Endothelial cell of umbilical vein (primary cell): ENCODE results near the gene ZNF281. TPM values are rescaled to one million over a fixed set of nuclear protein-coding genes. Genes with fewer than 3 reads are reported as not detected.

Source experiments
- BruUV-seq: library from RNA; stranded (reverse); fragments of 400-500 nt; replicated peaks from 2 replicates; lab custom pipeline; 2021; lab: Mats Ljungman, UMichigan
- CTCF ChIA-PET: fragments of 300-600, 350-600 bp; sonication (Branson Sonifier 250); formaldehyde crosslinking; loops from one replicate; lab custom pipeline; 2021; ENCODE audit warnings: antibody characterized with exemption, inconsistent platforms; lab: Charles Lee
- POLR2A ChIA-PET: fragments of 300-600, 350-600 bp; sonication (Branson Sonifier 250); formaldehyde crosslinking; loops from one replicate; lab custom pipeline; 2021; ENCODE audit warnings: antibody characterized with exemption, inconsistent platforms; lab: Charles Lee
- DNase-seq: peaks from one replicate; pipeline ENCODE4 v3.0.0-alpha.2; 2011; ENCODE audit warnings: low read depth, low spot score
- FAIRE-seq: peaks from 2 replicates; lab custom pipeline; 2011; peaks lifted over from hg19 to GRCh38; lab: Jason Lieb, UNC
- H2AFZ ChIP-seq: 2 replicates; pipeline ENCODE4 v1.6.0; 2012; ENCODE audit warnings: low read depth, low read length, control low read depth, inconsistent platforms
- H3K27ac ChIP-seq: 2 replicates; pipeline ENCODE4 v1.5.1; 2011; ENCODE audit warnings: low read depth, mild to moderate bottlenecking, control low read depth, low read length, moderate library complexity; ENCODE audit not compliant: insufficient read depth
- H3K27me3 ChIP-seq, 2 experiments: 2 replicates each; pipeline versions ENCODE4 v1.6.0 to v1.6.1; 2011; ENCODE audit warnings: low read length in 2 of 2, mixed read lengths in 1 of 2; ENCODE audit not compliant: control insufficient read depth in 2 of 2, insufficient read depth in 2 of 2
- H3K36me3 ChIP-seq, 2 experiments: 2 replicates in 1 of 2; 3 replicates in 1 of 2; pipeline ENCODE4 v1.5.1; 2011; ENCODE audit warnings: low read length in 2 of 2, mild to moderate bottlenecking in 1 of 2, moderate library complexity in 1 of 2; ENCODE audit not compliant: control insufficient read depth in 2 of 2, insufficient read depth in 2 of 2; ENCODE audit errors: extremely low read depth in 1 of 2
- H3K4me1 ChIP-seq: 3 replicates; pipeline ENCODE4 v1.5.1; 2011; ENCODE audit warnings: mild to moderate bottlenecking, low read length; ENCODE audit not compliant: control insufficient read depth, insufficient read depth; ENCODE audit errors: extremely low read depth
- H3K4me2 ChIP-seq: 2 replicates; pipeline ENCODE4 v1.6.1; 2011; ENCODE audit warnings: low read length, control low read depth, mixed read lengths; ENCODE audit not compliant: insufficient read depth
- H3K4me3 ChIP-seq, 3 experiments: fragments of 200-600 bp in 1 of 3; sonication (generic), shearing (Covaris generic) in 1 of 3; replicated peaks in 1 of 3; 2 replicates each; pipeline ENCODE4 v1.5.1; 2011 to 2016; ENCODE audit warnings: control low read depth in 3 of 3, low read length in 3 of 3, mild to moderate bottlenecking in 2 of 3, inconsistent platforms in 1 of 3, low read depth in 1 of 3, moderate library complexity in 1 of 3; ENCODE audit not compliant: insufficient read depth in 1 of 3
- H3K79me2 ChIP-seq: 2 replicates; pipeline ENCODE4 v1.6.0; 2012; ENCODE audit warnings: low read length, inconsistent platforms; ENCODE audit not compliant: control insufficient read depth, insufficient read depth
- H3K9ac ChIP-seq: replicated peaks from 2 replicates; pipeline ENCODE3; 2011; ENCODE audit warnings: low read length, control low read depth; ENCODE audit not compliant: insufficient read depth; ENCODE audit errors: extremely low read depth
- H3K9me1 ChIP-seq: replicated peaks from 3 replicates; pipeline ENCODE4 v1.6.0; 2011; ENCODE audit warnings: mild to moderate bottlenecking, low read length; ENCODE audit not compliant: control insufficient read depth, insufficient read depth; ENCODE audit errors: extremely low read depth
- H3K9me3 ChIP-seq: replicated peaks from 2 replicates; pipeline ENCODE4 v1.5.1; 2012; ENCODE audit warnings: low read length, inconsistent platforms; ENCODE audit not compliant: control insufficient read depth, insufficient read depth
- H4K20me1 ChIP-seq: replicated peaks from 2 replicates; pipeline ENCODE3; 2011; ENCODE audit warnings: mild to moderate bottlenecking, low read length; ENCODE audit not compliant: control insufficient read depth, insufficient read depth; ENCODE audit errors: extremely low read depth
- EZH2 ChIP-seq: IDR thresholded peaks from 2 replicates; pipeline ENCODE4 v1.6.1; 2012; ENCODE audit warnings: borderline replicate concordance, low read depth, mild to moderate bottlenecking, moderate library complexity, low read length, inconsistent platforms; ENCODE audit not compliant: severe bottlenecking
- FOS ChIP-seq: IDR thresholded peaks from 2 replicates; pipeline ENCODE4 v1.6.1; 2011; ENCODE audit warnings: mild to moderate bottlenecking, low read length, moderate library complexity, borderline replicate concordance; ENCODE audit not compliant: insufficient read depth
- GATA2 ChIP-seq: IDR thresholded peaks from 2 replicates; pipeline ENCODE4 v1.7.0; 2011; ENCODE audit warnings: low read depth, mild to moderate bottlenecking, moderate library complexity, mixed read lengths, low read length; ENCODE audit not compliant: insufficient read length, insufficient read depth
- JUN ChIP-seq: IDR thresholded peaks from 2 replicates; pipeline ENCODE4 v1.6.1; 2011; ENCODE audit warnings: borderline replicate concordance, low read depth; ENCODE audit not compliant: insufficient read length, insufficient read depth
- MYC ChIP-seq: IDR thresholded peaks from one replicate; pipeline ENCODE4 v1.6.1; 2011; ENCODE audit warnings: mild to moderate bottlenecking, low read depth, low read length
- POLR2A ChIP-seq: IDR thresholded peaks from 2 replicates; pipeline ENCODE4 v1.6.1; 2012; ENCODE audit warnings: low read depth, mild to moderate bottlenecking, control low read depth, low read length
- POLR2AphosphoS5 ChIP-seq: IDR thresholded peaks from 2 replicates; pipeline ENCODE4 v1.6.1; 2012; ENCODE audit warnings: low read depth, mild to moderate bottlenecking, control low read depth, low read length, moderate library complexity; ENCODE audit not compliant: insufficient read depth
- dilution Hi-C: fragments of 300-500 bp; cut with MboI; formaldehyde crosslinking; loops from one replicate; pipeline ENCODE4 v1.15.0; 2019; ENCODE audit warnings: low sequenced_read_pairs; ENCODE audit not compliant: extremely low pct_ligation_motif_present
- intact Hi-C: fragments of 100-400 bp; cut with micrococcal nuclease; formaldehyde crosslinking; loops from one replicate; pipeline ENCODE4 v1.10.0; 2022
- polyA plus RNA-seq, 4 experiments: library from polyadenylated mRNA; depleted of rRNA in 3 of 4; stranded (reverse) in 3 of 4; unstranded in 1 of 4; fragments of >200 nt; gene quantifications; 2 replicates each; pipeline versions ENCODE4 v1.2.1 to v1.2.3, GENCODE V29; 2011 to 2012; ENCODE audit warnings: missing spikeins in 1 of 4
- total RNA-seq: library from RNA; stranded (reverse); gene quantifications from 2 replicates; pipeline ENCODE4 v1.2.3, GENCODE V29; 2021
- TF ChIP-seq, protein P1 (sequence below), 2 donors: IDR thresholded peaks; 1 replicate in 1 of 2; 2 replicates in 1 of 2; pipeline ENCODE4 v1.5.1; 2011; ENCODE audit warnings: low read length in 2 of 2, mild to moderate bottlenecking in 2 of 2, moderate library complexity in 2 of 2, control low read depth in 1 of 2, inconsistent platforms in 1 of 2, low read depth in 1 of 2; ENCODE audit not compliant: insufficient read depth in 1 of 2; ENCODE audit errors: extremely low read depth in 1 of 2
- TF ChIP-seq, protein P2 (sequence below): IDR thresholded peaks from 2 replicates; pipeline ENCODE4 v1.6.1; 2011; ENCODE audit not compliant: insufficient read depth, insufficient read length

ZNF281 gene
- total and polyA plus RNA-seq, 2 donors (not counting 3 experiments of a cell fraction or from before 2014, with no cell fraction given) = 5.2 to 22.3 TPM

DNA sequence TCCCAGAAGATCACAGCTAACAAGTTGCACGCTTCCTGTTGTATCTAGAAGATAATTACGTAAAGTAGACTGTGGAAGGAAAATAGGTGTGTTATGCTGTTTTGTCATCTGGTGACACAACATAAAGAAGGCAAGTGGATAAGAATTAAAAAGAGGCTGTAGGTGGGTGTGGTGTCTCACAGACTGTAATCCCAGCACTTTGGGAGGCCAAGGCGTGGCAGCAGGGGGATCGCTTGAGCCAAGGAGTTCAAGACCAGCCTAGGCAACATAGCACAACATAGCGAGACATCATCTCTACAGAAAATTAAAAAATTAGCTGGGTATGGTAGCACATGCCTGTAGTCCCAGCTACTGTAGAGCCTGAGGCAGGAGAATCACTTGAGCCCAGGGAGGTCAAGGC lies 17.9 kb upstream of the ZNF281 start:
- H3K27me3 ChIP-seq = no peaks in the 10 kb centered on the region
- H4K20me1 ChIP-seq = no peaks in the 10 kb centered on the region
- H3K4me3 ChIP-seq = no peak overlapping the region
- TF ChIP-seq MYC (no peak), POLR2A (no peak), FOS (no peak), JUN (no peak)
- DNase-seq (no peak), FAIRE-seq (no peak)
- H2AFZ ChIP-seq = no peak overlapping the region
- no peaks in the 10 kb centered on the region for H3K9me1 ChIP-seq
- no TSS peak for BruUV-seq
- no peaks in the 10 kb centered on the region for H3K36me3 ChIP-seq
- no peaks in the 10 kb centered on the region for H3K79me2 ChIP-seq
- dilution Hi-C loops (no loop called here), intact Hi-C loops (loop anchor here (5.0 kb wide), 1 partner anchor 40 kb away; no protein-coding TSS in a partner anchor)
- H3K9me3 ChIP-seq = no peaks in the 10 kb centered on the region
- CTCF ChIA-PET = no interaction called here
- no peak overlapping the region for H3K27ac ChIP-seq
- no peak overlapping the region for H3K9ac ChIP-seq
- POLR2A ChIA-PET = interaction anchor here (0.7 kb wide), 1 partner anchor 648 kb away, joined by 4 read pairs; no protein-coding TSS in a partner anchor
- H3K4me1 ChIP-seq = no peaks in the 10 kb centered on the region
- H3K4me2 ChIP-seq = no peak overlapping the region

DNA sequence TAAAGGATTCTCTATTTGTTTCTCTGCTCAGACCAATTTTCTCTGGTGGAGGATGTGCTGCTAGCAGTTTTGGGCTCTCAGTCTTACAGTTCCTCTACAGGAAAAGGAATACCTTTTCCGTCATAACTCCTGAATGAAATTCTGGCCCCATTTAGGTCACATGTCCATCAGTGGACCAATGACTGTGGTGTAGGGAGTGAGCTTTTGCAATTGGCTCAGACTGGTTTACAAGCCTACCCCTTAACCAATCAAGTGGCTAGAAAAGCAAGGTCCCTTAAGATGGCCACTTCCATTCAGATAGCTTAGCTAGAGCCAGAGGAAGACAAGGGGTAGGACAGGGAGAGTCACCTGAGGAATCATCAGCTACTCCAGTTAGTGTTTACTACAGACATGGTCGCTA lies 16.4 kb upstream of the ZNF281 start:
- Histone ChIP-seq H2AFZ (no peak overlapping the region), H3K9me3 (no peaks in the 10 kb centered on the region), H3K4me2 (no peak overlapping the region), H3K79me2 (no peaks in the 10 kb centered on the region), H3K4me3 (no peak overlapping the region), H3K9ac (no peak overlapping the region), H3K4me1 (no peaks in the 10 kb centered on the region), H3K36me3 (no peaks in the 10 kb centered on the region), H3K27me3 (no peaks in the 10 kb centered on the region), H3K9me1 (no peaks in the 10 kb centered on the region), H4K20me1 (no peaks in the 10 kb centered on the region), H3K27ac (no peak overlapping the region)
- POLR2A ChIA-PET = no interaction called here
- CTCF ChIA-PET = interaction anchor here (0.8 kb wide), 1 partner anchor 9 kb away, joined by 3 read pairs; no protein-coding TSS in a partner anchor
- no peak for FAIRE-seq
- intact Hi-C loops = loop anchor here (5.0 kb wide), 1 partner anchor 41 kb away; no protein-coding TSS in a partner anchor
- TF ChIP-seq MYC (no peak), EZH2 (no peak), POLR2AphosphoS5 (no peak), POLR2A (no peak), JUN (no peak), FOS (no peak), GATA2 (no peak)
- TF ChIP-seq, protein P1, sequence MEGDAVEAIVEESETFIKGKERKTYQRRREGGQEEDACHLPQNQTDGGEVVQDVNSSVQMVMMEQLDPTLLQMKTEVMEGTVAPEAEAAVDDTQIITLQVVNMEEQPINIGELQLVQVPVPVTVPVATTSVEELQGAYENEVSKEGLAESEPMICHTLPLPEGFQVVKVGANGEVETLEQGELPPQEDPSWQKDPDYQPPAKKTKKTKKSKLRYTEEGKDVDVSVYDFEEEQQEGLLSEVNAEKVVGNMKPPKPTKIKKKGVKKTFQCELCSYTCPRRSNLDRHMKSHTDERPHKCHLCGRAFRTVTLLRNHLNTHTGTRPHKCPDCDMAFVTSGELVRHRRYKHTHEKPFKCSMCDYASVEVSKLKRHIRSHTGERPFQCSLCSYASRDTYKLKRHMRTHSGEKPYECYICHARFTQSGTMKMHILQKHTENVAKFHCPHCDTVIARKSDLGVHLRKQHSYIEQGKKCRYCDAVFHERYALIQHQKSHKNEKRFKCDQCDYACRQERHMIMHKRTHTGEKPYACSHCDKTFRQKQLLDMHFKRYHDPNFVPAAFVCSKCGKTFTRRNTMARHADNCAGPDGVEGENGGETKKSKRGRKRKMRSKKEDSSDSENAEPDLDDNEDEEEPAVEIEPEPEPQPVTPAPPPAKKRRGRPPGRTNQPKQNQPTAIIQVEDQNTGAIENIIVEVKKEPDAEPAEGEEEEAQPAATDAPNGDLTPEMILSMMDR (IDR thresholded peaks at IDR 0.05; ENCODE audit: extremely low read depth in 1 of 2, insufficient read depth in 1 of 2, low read depth in 1 of 2, low read length in 2 of 2) = no peak
- TF ChIP-seq, protein P2, sequence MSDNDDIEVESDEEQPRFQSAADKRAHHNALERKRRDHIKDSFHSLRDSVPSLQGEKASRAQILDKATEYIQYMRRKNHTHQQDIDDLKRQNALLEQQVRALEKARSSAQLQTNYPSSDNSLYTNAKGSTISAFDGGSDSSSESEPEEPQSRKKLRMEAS = no peak
- DNase-seq = no peak
- dilution Hi-C loops = no loop called here
- BruUV-seq = no TSS peak
